Spleen (tissue), 7 donors: Measurements from ENCODE around the gene LYRM2.

Source experiments
- POLR2A ChIP-seq, 3 donors: fragments of 450-650 bp; IDR thresholded peaks; one replicate each; pipeline ENCODE4 v1.5.1; 2017; ENCODE audit warnings: antibody characterized with exemption in 3 of 3, mild to moderate bottlenecking in 1 of 3
- POLR2AphosphoS5 ChIP-seq, 3 donors: sonication (generic); formaldehyde crosslinking; IDR thresholded peaks; one replicate each; pipeline ENCODE4 v1.5.1; 2017; ENCODE audit warnings: antibody characterized with exemption in 3 of 3
- TF ChIP-seq, protein P1 (sequence below), 11 experiments: fragments of 200-600 bp in 7 of 11; fragments of 450-650 bp in 4 of 11; sonication (generic) in 4 of 11; IDR thresholded peaks in 8 of 11; conservative IDR thresholded peaks in 3 of 11; 1 replicate in 7 of 11; 2 replicates in 4 of 11; pipeline versions ENCODE4 v1.4.0 to v1.8.0; 2016 to 2021; ENCODE audit warnings: antibody characterized with exemption in 11 of 11, inconsistent platforms in 4 of 11, mild to moderate bottlenecking in 1 of 11
- donor health status: DM: no; HTN: no; CAD: no; lungs with moderate emphysema.
- donor health status: DM: no; HTN: no; CAD: no.
- donor health status: DM: no; HTN: no; CAD: no.

DNA sequence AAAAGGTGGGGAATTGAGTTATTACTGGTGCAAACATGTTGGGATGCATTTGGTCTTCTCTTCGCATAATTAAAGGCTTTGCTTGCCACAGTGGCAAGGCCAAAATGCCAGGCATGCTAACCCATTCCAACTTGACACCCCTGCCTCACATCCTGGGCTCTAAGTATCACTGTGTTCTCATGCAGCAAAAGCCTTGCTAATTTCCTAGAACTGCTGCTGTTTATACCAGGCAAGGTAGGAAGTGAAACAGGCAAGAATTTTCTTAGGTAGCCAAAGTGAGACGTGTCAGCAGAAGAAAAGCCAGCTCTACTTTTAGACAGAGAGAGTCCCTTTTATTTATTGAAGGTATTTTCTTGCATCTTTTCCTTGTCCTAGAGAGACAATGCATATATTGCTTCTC, 41.2 kb downstream of the LYRM2 start:
- TF ChIP-seq, protein P1, sequence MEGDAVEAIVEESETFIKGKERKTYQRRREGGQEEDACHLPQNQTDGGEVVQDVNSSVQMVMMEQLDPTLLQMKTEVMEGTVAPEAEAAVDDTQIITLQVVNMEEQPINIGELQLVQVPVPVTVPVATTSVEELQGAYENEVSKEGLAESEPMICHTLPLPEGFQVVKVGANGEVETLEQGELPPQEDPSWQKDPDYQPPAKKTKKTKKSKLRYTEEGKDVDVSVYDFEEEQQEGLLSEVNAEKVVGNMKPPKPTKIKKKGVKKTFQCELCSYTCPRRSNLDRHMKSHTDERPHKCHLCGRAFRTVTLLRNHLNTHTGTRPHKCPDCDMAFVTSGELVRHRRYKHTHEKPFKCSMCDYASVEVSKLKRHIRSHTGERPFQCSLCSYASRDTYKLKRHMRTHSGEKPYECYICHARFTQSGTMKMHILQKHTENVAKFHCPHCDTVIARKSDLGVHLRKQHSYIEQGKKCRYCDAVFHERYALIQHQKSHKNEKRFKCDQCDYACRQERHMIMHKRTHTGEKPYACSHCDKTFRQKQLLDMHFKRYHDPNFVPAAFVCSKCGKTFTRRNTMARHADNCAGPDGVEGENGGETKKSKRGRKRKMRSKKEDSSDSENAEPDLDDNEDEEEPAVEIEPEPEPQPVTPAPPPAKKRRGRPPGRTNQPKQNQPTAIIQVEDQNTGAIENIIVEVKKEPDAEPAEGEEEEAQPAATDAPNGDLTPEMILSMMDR (IDR thresholded peaks at IDR 0.05 in 8 of 11, conservative IDR thresholded peaks at IDR 0.05 in 3 of 11), result no peak
- no peak for TF ChIP-seq POLR2A (IDR thresholded peaks at IDR 0.05)
- TF ChIP-seq POLR2AphosphoS5 (IDR thresholded peaks at IDR 0.05), result no peak
